OCI-LY7 (cell line): Measurements from ENCODE around the gene PCARE. TPM values are rescaled to one million over a fixed set of nuclear protein-coding genes. Genes with fewer than 3 reads are reported as not detected.
"Not testable (repeated sequence)": the region's sequence is repeated elsewhere in the genome, so short reads cannot be mapped to it uniquely, and the experiment has no call there.

ENCODE experiments used
- BruUV-seq: library from RNA; stranded (reverse); fragments of 400-500 nt; replicated peaks from 2 replicates; lab custom pipeline; 2021; lab: Mats Ljungman, UMichigan
- CTCF ChIA-PET: fragments of 300-600 bp; sonication (Branson Sonifier 250); formaldehyde crosslinking; loops from one replicate; lab custom pipeline; 2022; ENCODE audit warnings: antibody characterized with exemption; ENCODE audit not compliant: unreplicated experiment; lab: Charles Lee
- POLR2A ChIA-PET: fragments of 300-600 bp; sonication (Branson Sonifier 250); formaldehyde crosslinking; loops from one replicate; lab custom pipeline; 2022; ENCODE audit warnings: antibody characterized with exemption; lab: Charles Lee
- DNase-seq: peaks from one replicate; pipeline ENCODE4 v3.0.0-alpha.2; 2015; ENCODE audit warnings: low spot score
- H2AFZ ChIP-seq: fragments of 200-600 bp; sonication (generic), shearing (Covaris generic); 2 replicates; pipeline ENCODE4 v1.6.1; 2014; ENCODE audit warnings: mild to moderate bottlenecking, antibody characterized with exemption, low read length, moderate library complexity
- H3K27ac ChIP-seq: fragments of 200-600 bp; sonication (generic); 2 replicates; pipeline ENCODE4 v1.5.1; 2014; ENCODE audit warnings: mixed run types, low read depth, mild to moderate bottlenecking, moderate library complexity, low read length, inconsistent platforms; ENCODE audit not compliant: poor library complexity, severe bottlenecking
- H3K36me3 ChIP-seq: fragments of 200-600 bp; sonication (generic); 2 replicates; pipeline ENCODE4 v1.6.1; 2014; ENCODE audit warnings: mild to moderate bottlenecking, antibody characterized with exemption, low read length, moderate library complexity, mixed read lengths; ENCODE audit not compliant: insufficient read depth
- H3K4me1 ChIP-seq: fragments of 200-600 bp; sonication (generic); 2 replicates; pipeline ENCODE4 v1.5.1; 2014; ENCODE audit warnings: mild to moderate bottlenecking, low read length; ENCODE audit not compliant: insufficient read depth, poor library complexity, severe bottlenecking
- H3K4me2 ChIP-seq: fragments of 200-600 bp; sonication (generic); 2 replicates; pipeline ENCODE4 v1.6.1; 2014; ENCODE audit warnings: mild to moderate bottlenecking, low read length
- H3K4me3 ChIP-seq: fragments of 200-600 bp; sonication (generic); 2 replicates; pipeline ENCODE4 v1.5.1; 2014; ENCODE audit warnings: mild to moderate bottlenecking, low read depth, low read length; ENCODE audit not compliant: poor library complexity, severe bottlenecking
- H3K79me2 ChIP-seq: fragments of 200-600 bp; sonication (generic); 2 replicates; pipeline ENCODE4 v1.6.1; 2016; ENCODE audit warnings: low read depth, mild to moderate bottlenecking, low read length, moderate library complexity, mixed read lengths; ENCODE audit not compliant: insufficient read depth
- H3K9me2 ChIP-seq: fragments of 200-600 bp; sonication (generic); 2 replicates; pipeline ENCODE4 v1.6.1; 2016; ENCODE audit warnings: mild to moderate bottlenecking, low read length, mixed read lengths; ENCODE audit not compliant: insufficient read depth
- H3K9me3 ChIP-seq: fragments of 200-600 bp; sonication (generic); 2 replicates; pipeline ENCODE4 v1.6.1; 2014; ENCODE audit warnings: mild to moderate bottlenecking, mixed run types, low read length, mixed read lengths
- H4K20me1 ChIP-seq: fragments of 200-600 bp; sonication (generic); 2 replicates; pipeline ENCODE4 v1.6.1; 2014; ENCODE audit warnings: mild to moderate bottlenecking, antibody characterized with exemption, low read length, moderate library complexity, mixed read lengths; ENCODE audit not compliant: insufficient read depth
- CTCF ChIP-seq: fragments of 200-600 bp; sonication (generic); conservative IDR thresholded peaks from 2 replicates; pipeline ENCODE4 v1.5.1; 2014; ENCODE audit warnings: mild to moderate bottlenecking, antibody characterized with exemption, low read length, moderate library complexity, mixed read lengths
- EZH2phosphoT487 ChIP-seq: fragments of 200-600 bp; sonication (generic); IDR thresholded peaks from 2 replicates; pipeline ENCODE4 v1.6.1; 2018; ENCODE audit warnings: low read depth, borderline replicate concordance, mild to moderate bottlenecking, mixed run types, antibody characterized with exemption, low read length, moderate library complexity, mixed read lengths
- intact Hi-C: fragments of 100-400 bp; cut with micrococcal nuclease; formaldehyde crosslinking; loops from one replicate; pipeline ENCODE4 v1.10.0; 2022; ENCODE audit not compliant: unreplicated experiment
- total RNA-seq, 2 experiments: library from RNA; depleted of rRNA in 1 of 2; stranded (reverse); fragments of >200 nt in 1 of 2; shearing (Covaris generic) in 1 of 2; gene quantifications; 2 replicates each; pipeline ENCODE4 v1.2.3, GENCODE V29; 2014 to 2022

Gene PCARE
- total RNA-seq, 2 experiments from 2014 or later = not detected

- no peaks in the 10 kb centered on the region for H3K79me2 ChIP-seq
- no peak overlapping the region for H3K4me2 ChIP-seq
- H3K9me3 ChIP-seq = no peaks in the 10 kb centered on the region
- BruUV-seq = no TSS peak
- intact Hi-C loops = no loop called here
- no peak overlapping the region for H3K27ac ChIP-seq
- ChIA-PET CTCF (no interaction called here), POLR2A (interaction anchor here (0.6 to 0.7 kb wide), 2 partner anchors 10 to 20 kb away, joined by 3 read pairs; no protein-coding TSS in a partner anchor)
- H3K4me3 ChIP-seq = no peak overlapping the region
- H2AFZ ChIP-seq = no peak overlapping the region
- no peaks in the 10 kb centered on the region for H3K36me3 ChIP-seq
- H3K9me2 ChIP-seq = no peaks in the 10 kb centered on the region
- no peaks in the 10 kb centered on the region for H3K4me1 ChIP-seq
- no peaks in the 10 kb centered on the region for H4K20me1 ChIP-seq
- DNase-seq = no peak
- TF ChIP-seq EZH2phosphoT487 = no peak
- no peak for TF ChIP-seq CTCF
These were observed 22.6 kb upstream of the PCARE start for GRCh38 chr2:29096969-29097368.

GRCh38 chr2:29090311-29090710 is 16.0 kb upstream of the PCARE start:
- H3K27ac ChIP-seq, intact Hi-C loops, H3K9me3 ChIP-seq, CTCF ChIA-PET, H4K20me1 ChIP-seq, H3K9me2 ChIP-seq, H2AFZ ChIP-seq, BruUV-seq, DNase-seq, H3K4me1 ChIP-seq, H3K79me2 ChIP-seq, H3K4me2 ChIP-seq, POLR2A ChIA-PET, H3K36me3 ChIP-seq, H3K4me3 ChIP-seq: not testable (repeated sequence)

GRCh38 chr2:29084554-29084953 is 10.2 kb upstream of the PCARE start:
- CTCF ChIA-PET = no interaction called here
- H2AFZ ChIP-seq = no peak overlapping the region
- intact Hi-C loops = no loop called here

More at GRCh38 chr2:29084554-29084953, 10.2 kb upstream of the PCARE start:
- Histone ChIP-seq H3K9me2 (no peaks in the 10 kb centered on the region), H3K9me3 (no peaks in the 10 kb centered on the region), H3K4me3 (no peak overlapping the region), H3K36me3 (no peaks in the 10 kb centered on the region), H3K4me2 (no peak overlapping the region), H3K4me1 (no peaks in the 10 kb centered on the region), H4K20me1 (no peaks in the 10 kb centered on the region), H3K27ac (no peak overlapping the region), H3K79me2 (no peaks in the 10 kb centered on the region)
- no peak for TF ChIP-seq CTCF
- no peak for TF ChIP-seq EZH2phosphoT487
- no peak for DNase-seq
- no TSS peak for BruUV-seq
- POLR2A ChIA-PET = no interaction called here
